ENCODE results near the gene RAPH1.
A peak's percentile ranks its signal among the peaks of the same experiment; 100 is the strongest.

The RAPH1 gene

GRCh38 chr2:203535078-203535783, at the start of gene RAPH1:
RAPH1 (minus strand) TSS chr2:203535301; CDS start chr2:203495353, 39,948 bp downstream.
- peak; percentile 22 for DNase-seq (ENCODE audit: low read depth)

GRCh38 chr2:203584784-203585183, 49.7 kb upstream of the RAPH1 start:
- DNase-seq (ENCODE audit: low read depth), result no peak

- DNase-seq (ENCODE audit: low read depth), result no peak
Observed at GRCh38 chr2:203583701-203584100, 48.6 kb upstream of the RAPH1 start.

- DNase-seq (ENCODE audit: low read depth), result no peak
Observed at GRCh38 chr2:203583084-203583695, 48.1 kb upstream of the RAPH1 start.

GRCh38 chr2:203582468-203582867, 47.4 kb upstream of the RAPH1 start:
- no peak for DNase-seq (ENCODE audit: low read depth)

GRCh38 chr2:203580844-203581243, 45.7 kb upstream of the RAPH1 start:
- no peak for DNase-seq (ENCODE audit: low read depth)

- no peak for DNase-seq (ENCODE audit: low read depth)
Observed at GRCh38 chr2:203579730-203580129, 44.6 kb upstream of the RAPH1 start.

GRCh38 chr2:203578759-203579643, 43.9 kb upstream of the RAPH1 start:
- DNase-seq (ENCODE audit: low read depth), result no peak

GRCh38 chr2:203574824-203575223, 39.7 kb upstream of the RAPH1 start:
- no peak for DNase-seq (ENCODE audit: low read depth)

GRCh38 chr2:203572316-203572715, 37.2 kb upstream of the RAPH1 start:
- DNase-seq (ENCODE audit: low read depth), result no peak

- DNase-seq (ENCODE audit: low read depth), result no peak
Observed at GRCh38 chr2:203569677-203570316, 34.7 kb upstream of the RAPH1 start.

- no peak for DNase-seq (ENCODE audit: low read depth)
Observed at GRCh38 chr2:203567691-203568090, 32.6 kb upstream of the RAPH1 start.

- no peak for DNase-seq (ENCODE audit: low read depth)
Observed at GRCh38 chr2:203566161-203566560, 31.1 kb upstream of the RAPH1 start.

- no peak for DNase-seq (ENCODE audit: low read depth)
Observed at GRCh38 chr2:203565076-203565475, 30.0 kb upstream of the RAPH1 start.

GRCh38 chr2:203562268-203562667, 27.2 kb upstream of the RAPH1 start:
- DNase-seq (ENCODE audit: low read depth), result no peak

GRCh38 chr2:203559641-203560040, 24.5 kb upstream of the RAPH1 start:
- DNase-seq (ENCODE audit: low read depth), result no peak

- DNase-seq (ENCODE audit: low read depth), result no peak
Observed at GRCh38 chr2:203553784-203554183, 18.7 kb upstream of the RAPH1 start.

GRCh38 chr2:203551778-203552177, 16.7 kb upstream of the RAPH1 start:
- DNase-seq (ENCODE audit: low read depth), result no peak

- DNase-seq (ENCODE audit: low read depth), result no peak
Observed at GRCh38 chr2:203550266-203550665, 15.2 kb upstream of the RAPH1 start.

GRCh38 chr2:203549406-203549805, 14.3 kb upstream of the RAPH1 start:
- no peak for DNase-seq (ENCODE audit: low read depth)

GRCh38 chr2:203548887-203549286, 13.8 kb upstream of the RAPH1 start:
- DNase-seq (ENCODE audit: low read depth), result no peak

- no peak for DNase-seq (ENCODE audit: low read depth)
Observed at GRCh38 chr2:203547356-203547755, 12.3 kb upstream of the RAPH1 start.
